ENCODE results near the gene PSMD1.

GRCh38 chr2:231009236-231009919 lies 47.3 kb upstream of the PSMD1 start:
- TF ChIP-seq GATA2 (IDR thresholded peaks at IDR 0.05; ENCODE audit: low read depth, low read length) (no peak), GATA3 (IDR thresholded peaks at IDR 0.05; ENCODE audit: low read depth, low read length) (no peak)

All from SH-SY5Y (cell line).